Kidney (tissue), 14 donors: ENCODE data around the gene ARF6. TPM values are rescaled to one million over a fixed set of nuclear protein-coding genes. Genes with fewer than 3 reads are reported as not detected.
A peak's percentile ranks its signal among the peaks of the same experiment; 100 is the strongest.

Experiments used
- DNase-seq, 5 donors: peaks; one replicate each; pipeline ENCODE4 v3.0.0-alpha.2; 2013 to 2020
- FAIRE-seq: peaks from 2 replicates; lab custom pipeline; 2012; peaks lifted over from hg19 to GRCh38; lab: Jason Lieb, UNC
- H3K27ac ChIP-seq, 2 donors: one replicate each; pipeline ENCODE4 v1.7.0; 2013; ENCODE audit warnings: low read depth in 2 of 2, low read length in 2 of 2, inconsistent platforms in 1 of 2
- H3K27me3 ChIP-seq: one replicate; pipeline ENCODE4 v1.7.1; 2013; ENCODE audit warnings: low read length, inconsistent platforms; ENCODE audit not compliant: control insufficient read depth, insufficient read depth
- H3K36me3 ChIP-seq, 3 donors: one replicate each; pipeline versions ENCODE4 v1.7.0 to v1.7.1; 2013; ENCODE audit warnings: low read length in 3 of 3, control low read depth in 1 of 3, inconsistent platforms in 1 of 3; ENCODE audit not compliant: insufficient read depth in 3 of 3, control insufficient read depth in 2 of 3
- H3K4me1 ChIP-seq, 3 donors: one replicate each; pipeline versions ENCODE4 v1.7.0 to v1.7.1; 2013; ENCODE audit warnings: low read length in 3 of 3, inconsistent platforms in 1 of 3, low read depth in 1 of 3; ENCODE audit not compliant: control insufficient read depth in 2 of 3, insufficient read depth in 2 of 3
- H3K4me3 ChIP-seq, 3 donors: one replicate each; pipeline versions ENCODE4 v1.7.0 to v1.8.1; 2013; ENCODE audit warnings: low read length in 3 of 3, control low read depth in 1 of 3, inconsistent platforms in 1 of 3
- H3K9ac ChIP-seq, 3 donors: one replicate each; pipeline versions ENCODE4 v1.7.0 to v1.7.1; 2013; ENCODE audit warnings: low read length in 3 of 3, control low read depth in 1 of 3, inconsistent platforms in 1 of 3
- H3K9me3 ChIP-seq, 3 donors: one replicate each; pipeline versions ENCODE4 v1.7.0 to v1.7.1; 2013; ENCODE audit warnings: low read length in 3 of 3, control low read depth in 1 of 3, inconsistent platforms in 1 of 3; ENCODE audit not compliant: control insufficient read depth in 2 of 3, insufficient read depth in 1 of 3
- intact Hi-C: fragments of 100-400 bp; cut with DNase I; formaldehyde crosslinking; loops from one replicate; pipeline ENCODE4 v1.11.1; 2022
- polyA plus RNA-seq: library from polyadenylated mRNA; stranded (reverse); fragments of 350-450 nt; fragmentation: Illumina TruSeq; extraction: RNeasy Lipid Tissue Mini Kit (QIAGEN cat#74804); gene quantifications from one replicate; pipeline ENCODE4 v1.2.3, GENCODE V29; 2014; ENCODE audit warnings: low read depth, low replicate concordance; ENCODE audit not compliant: insufficient read depth
- total RNA-seq: library from RNA; stranded (reverse); fragmentation: NEBNext Ultra II Directional; extraction: Animal tissue kit (Norgen Biotek cat#: 25700); gene quantifications from one replicate; pipeline ENCODE4 v1.2.1, GENCODE V29; 2021
- TF ChIP-seq, protein P1 (sequence below): IDR thresholded peaks from 3 replicates; pipeline ENCODE4 v1.5.1; 2012; ENCODE audit warnings: mild to moderate bottlenecking, moderate library complexity, borderline replicate concordance; ENCODE audit not compliant: insufficient read depth; ENCODE audit errors: extremely low read depth
- donor health status: control.
- donor health status: control.
- donor health status: control.
- donor health status: control.
- donor health status: control.
- donor health status: DM: yes; HTN: yes; CAD: no.
- donor health status: Normal renal cell carcinoma (clear cell type).

ARF6 gene
- total and polyA plus RNA-seq, 2 donors from 2014 or later = 38.9 to 87.1 TPM

DNA sequence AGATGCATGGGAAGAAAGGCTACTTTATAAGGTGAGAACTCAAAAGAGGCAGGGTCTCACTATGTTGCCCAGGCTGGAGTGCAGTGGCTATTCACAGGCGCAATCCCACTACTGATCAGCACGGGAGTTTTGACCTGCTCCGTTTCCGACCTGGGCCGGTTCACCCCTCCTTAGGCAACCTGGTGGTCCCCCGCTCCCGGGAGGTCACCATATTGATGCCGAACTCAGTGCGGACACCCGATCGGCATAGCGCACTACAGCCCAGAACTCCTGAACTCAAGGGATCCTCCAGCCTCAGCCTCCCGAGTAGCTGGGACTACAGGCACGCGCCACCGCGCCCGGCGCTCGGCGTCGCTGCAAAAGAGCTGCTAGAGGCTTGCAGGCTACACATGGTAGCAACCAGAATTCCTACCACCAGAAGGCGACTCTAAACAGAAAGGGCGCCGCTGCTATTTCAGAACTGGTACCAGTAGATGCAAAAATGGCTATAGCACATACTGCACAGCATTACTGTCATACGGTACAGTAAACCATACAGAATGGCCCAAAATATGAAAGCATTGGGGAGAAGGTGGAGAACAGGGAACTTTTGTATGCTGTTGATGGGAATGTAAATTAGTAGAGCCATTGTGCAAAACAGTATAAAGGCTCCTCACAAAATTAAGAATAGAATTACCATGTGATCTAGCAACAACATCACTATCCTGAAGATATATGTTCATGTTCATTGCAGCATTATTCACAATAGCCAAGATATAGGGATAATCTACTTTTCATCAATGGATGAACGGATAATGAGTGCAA is 39.1 kb upstream of the ARF6 start:
- H3K27ac ChIP-seq = no peak overlapping the region
- H3K9ac ChIP-seq = no peak overlapping the region
- peak overlapping the region; percentile 93 to 100 (median 99) for H3K4me3 ChIP-seq
- TF ChIP-seq, protein P1, sequence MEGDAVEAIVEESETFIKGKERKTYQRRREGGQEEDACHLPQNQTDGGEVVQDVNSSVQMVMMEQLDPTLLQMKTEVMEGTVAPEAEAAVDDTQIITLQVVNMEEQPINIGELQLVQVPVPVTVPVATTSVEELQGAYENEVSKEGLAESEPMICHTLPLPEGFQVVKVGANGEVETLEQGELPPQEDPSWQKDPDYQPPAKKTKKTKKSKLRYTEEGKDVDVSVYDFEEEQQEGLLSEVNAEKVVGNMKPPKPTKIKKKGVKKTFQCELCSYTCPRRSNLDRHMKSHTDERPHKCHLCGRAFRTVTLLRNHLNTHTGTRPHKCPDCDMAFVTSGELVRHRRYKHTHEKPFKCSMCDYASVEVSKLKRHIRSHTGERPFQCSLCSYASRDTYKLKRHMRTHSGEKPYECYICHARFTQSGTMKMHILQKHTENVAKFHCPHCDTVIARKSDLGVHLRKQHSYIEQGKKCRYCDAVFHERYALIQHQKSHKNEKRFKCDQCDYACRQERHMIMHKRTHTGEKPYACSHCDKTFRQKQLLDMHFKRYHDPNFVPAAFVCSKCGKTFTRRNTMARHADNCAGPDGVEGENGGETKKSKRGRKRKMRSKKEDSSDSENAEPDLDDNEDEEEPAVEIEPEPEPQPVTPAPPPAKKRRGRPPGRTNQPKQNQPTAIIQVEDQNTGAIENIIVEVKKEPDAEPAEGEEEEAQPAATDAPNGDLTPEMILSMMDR = peak; percentile 86
- peaks cover 0 to 9% (median 0%) of the 10 kb centered on the region in 3 donors for H3K4me1 ChIP-seq
- H3K27me3 ChIP-seq = no peaks in the 10 kb centered on the region
- H3K9me3 ChIP-seq = no peaks in the 10 kb centered on the region
- intact Hi-C loops = no loop called here
- H3K36me3 ChIP-seq = peaks cover 4 to 16% (median 4%) of the 10 kb centered on the region in 3 donors
- FAIRE-seq (no peak), DNase-seq (peak; percentile 78 to 92 (median 83))

DNA sequence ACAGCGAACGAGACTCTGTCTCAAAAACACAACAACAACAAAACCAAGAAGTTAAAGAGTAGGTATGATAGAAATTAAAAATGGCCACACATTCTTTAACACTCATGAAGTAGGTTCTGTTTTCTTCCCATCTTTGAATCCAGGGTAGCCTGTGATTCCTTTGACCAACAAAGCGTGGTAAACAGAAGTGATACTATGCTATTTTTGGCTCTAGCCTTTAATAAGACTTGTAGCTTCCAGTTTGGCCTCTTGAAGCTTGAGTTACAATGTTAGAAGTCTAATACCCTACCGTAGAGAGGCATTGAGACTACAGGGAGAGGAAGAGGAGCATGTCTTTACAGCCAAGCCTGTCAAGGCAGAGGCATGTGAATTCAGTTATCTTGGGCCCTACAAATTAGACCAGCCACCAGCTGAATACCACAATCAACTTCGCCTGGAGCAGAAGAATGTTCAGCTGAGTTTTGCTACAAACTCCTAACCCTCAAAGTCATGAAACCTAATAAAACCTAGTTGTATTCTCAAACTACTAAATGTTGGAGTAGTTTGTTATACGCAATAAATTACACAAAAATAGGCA is 35.4 kb upstream of the ARF6 start:
- H3K9ac ChIP-seq = no peak overlapping the region
- no peak for DNase-seq
- intact Hi-C loops = no loop called here
- H3K4me3 ChIP-seq = no peak overlapping the region
- no peak overlapping the region for H3K27ac ChIP-seq
- no peaks in the 10 kb centered on the region for H3K36me3 ChIP-seq
- no peaks in the 10 kb centered on the region for H3K4me1 ChIP-seq
- no peak for FAIRE-seq
- TF ChIP-seq, protein P1 = no peak
- H3K9me3 ChIP-seq = no peaks in the 10 kb centered on the region
- no peaks in the 10 kb centered on the region for H3K27me3 ChIP-seq

DNA sequence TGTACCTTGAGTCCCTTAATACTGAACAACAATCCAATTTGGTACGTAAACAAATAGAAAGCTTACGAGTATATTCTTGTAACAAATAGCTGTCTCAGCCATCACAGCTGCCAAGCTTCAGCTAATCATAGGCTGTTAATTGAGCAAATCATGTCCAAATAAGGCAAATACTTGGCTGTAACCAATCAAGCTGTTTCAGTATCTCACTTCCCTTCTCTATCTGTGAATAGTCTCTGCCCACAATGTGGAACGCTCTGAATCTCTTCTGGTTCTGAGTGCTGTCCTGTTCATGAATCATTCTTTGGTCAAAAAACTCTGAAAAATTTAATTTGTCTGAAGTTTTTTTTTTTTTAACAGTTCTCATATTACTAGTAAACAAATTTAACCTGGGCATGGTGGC is 34.5 kb upstream of the ARF6 start:
- FAIRE-seq = no peak
- Histone ChIP-seq H3K4me3 (no peak overlapping the region), H3K9ac (no peak overlapping the region)

More for the DNA sequence above, 34.5 kb upstream of the ARF6 start:
- no peaks in the 10 kb centered on the region for H3K4me1 ChIP-seq
- intact Hi-C loops = no loop called here
- H3K27ac ChIP-seq = no peak overlapping the region
- no peak for DNase-seq
- TF ChIP-seq, protein P1 = no peak
- H3K9me3 ChIP-seq = no peaks in the 10 kb centered on the region
- H3K36me3 ChIP-seq = no peaks in the 10 kb centered on the region
- no peaks in the 10 kb centered on the region for H3K27me3 ChIP-seq
